Osteoblast (primary cell): ENCODE data around the gene REG1A. TPM values are rescaled to one million over a fixed set of nuclear protein-coding genes. Genes with fewer than 3 reads are reported as not detected.

Experiments
- DNase-seq: peaks from one replicate; pipeline ENCODE4 v3.0.0; 2011; ENCODE audit warnings: low spot score, mixed read lengths; ENCODE audit not compliant: insufficient read length; ENCODE audit errors: missing footprints
- H2AFZ ChIP-seq: 2 replicates; pipeline ENCODE4 v1.6.0; 2011; ENCODE audit warnings: mild to moderate bottlenecking, low read length
- H3K27ac ChIP-seq: 2 replicates; pipeline ENCODE4 v1.5.1; 2011; ENCODE audit warnings: mild to moderate bottlenecking, low read depth, low read length, moderate library complexity
- H3K27me3 ChIP-seq: 2 replicates; pipeline ENCODE4 v1.6.0; 2012; ENCODE audit warnings: mild to moderate bottlenecking, control low read depth, inconsistent platforms, low read length, moderate library complexity; ENCODE audit not compliant: insufficient read depth
- H3K36me3 ChIP-seq: 2 replicates; pipeline ENCODE4 v1.5.1; 2011; ENCODE audit warnings: mild to moderate bottlenecking, low read length, control low read depth, moderate library complexity; ENCODE audit not compliant: insufficient read depth
- H3K4me1 ChIP-seq: 2 replicates; pipeline ENCODE4 v1.5.1; 2011; ENCODE audit warnings: mild to moderate bottlenecking, low read length, control low read depth, moderate library complexity; ENCODE audit not compliant: insufficient read depth
- H3K4me2 ChIP-seq: 2 replicates; pipeline ENCODE4 v1.6.0; 2011; ENCODE audit warnings: mild to moderate bottlenecking, low read length; ENCODE audit not compliant: insufficient read depth
- H3K4me3 ChIP-seq: fragments of 200-600 bp; sonication (generic); 3 replicates; pipeline ENCODE4 v1.5.1; 2012; ENCODE audit warnings: mild to moderate bottlenecking, low read length, inconsistent platforms; ENCODE audit not compliant: insufficient read depth
- H3K79me2 ChIP-seq: 2 replicates; pipeline ENCODE4 v1.6.0; 2012; ENCODE audit warnings: mild to moderate bottlenecking, low read length, control low read depth, inconsistent platforms; ENCODE audit not compliant: insufficient read depth
- H3K9me3 ChIP-seq: 2 replicates; pipeline ENCODE4 v1.5.1; 2011; ENCODE audit warnings: low read depth, low read length, control low read depth
- H4K20me1 ChIP-seq: 2 replicates; pipeline ENCODE4 v1.6.0; 2012; ENCODE audit warnings: mild to moderate bottlenecking, low read length, control low read depth; ENCODE audit not compliant: insufficient read depth
- total RNA-seq: library from RNA; depleted of rRNA; stranded (reverse); fragments of >200 nt; gene quantifications from 2 replicates; pipeline ENCODE4 v1.2.3, GENCODE V29; 2012
- TF ChIP-seq, protein P1 (sequence below): IDR thresholded peaks from 2 replicates; pipeline ENCODE4 v1.5.1; 2011; ENCODE audit warnings: mild to moderate bottlenecking, low read depth, low read length, moderate library complexity; ENCODE audit errors: extremely low read depth

REG1A gene
- total RNA-seq, 1 donor: not detected

- no peak overlapping the region for H3K27ac ChIP-seq
- H3K4me1 ChIP-seq: no peaks in the 10 kb centered on the region
- H2AFZ ChIP-seq: no peak overlapping the region
- H4K20me1 ChIP-seq: no peaks in the 10 kb centered on the region
- H3K27me3 ChIP-seq: no peaks in the 10 kb centered on the region
- no peak for DNase-seq
- H3K9me3 ChIP-seq: peaks cover 4% of the 10 kb centered on the region
- no peaks in the 10 kb centered on the region for H3K36me3 ChIP-seq
- TF ChIP-seq, protein P1, sequence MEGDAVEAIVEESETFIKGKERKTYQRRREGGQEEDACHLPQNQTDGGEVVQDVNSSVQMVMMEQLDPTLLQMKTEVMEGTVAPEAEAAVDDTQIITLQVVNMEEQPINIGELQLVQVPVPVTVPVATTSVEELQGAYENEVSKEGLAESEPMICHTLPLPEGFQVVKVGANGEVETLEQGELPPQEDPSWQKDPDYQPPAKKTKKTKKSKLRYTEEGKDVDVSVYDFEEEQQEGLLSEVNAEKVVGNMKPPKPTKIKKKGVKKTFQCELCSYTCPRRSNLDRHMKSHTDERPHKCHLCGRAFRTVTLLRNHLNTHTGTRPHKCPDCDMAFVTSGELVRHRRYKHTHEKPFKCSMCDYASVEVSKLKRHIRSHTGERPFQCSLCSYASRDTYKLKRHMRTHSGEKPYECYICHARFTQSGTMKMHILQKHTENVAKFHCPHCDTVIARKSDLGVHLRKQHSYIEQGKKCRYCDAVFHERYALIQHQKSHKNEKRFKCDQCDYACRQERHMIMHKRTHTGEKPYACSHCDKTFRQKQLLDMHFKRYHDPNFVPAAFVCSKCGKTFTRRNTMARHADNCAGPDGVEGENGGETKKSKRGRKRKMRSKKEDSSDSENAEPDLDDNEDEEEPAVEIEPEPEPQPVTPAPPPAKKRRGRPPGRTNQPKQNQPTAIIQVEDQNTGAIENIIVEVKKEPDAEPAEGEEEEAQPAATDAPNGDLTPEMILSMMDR: no peak
- no peak overlapping the region for H3K4me2 ChIP-seq
- no peak overlapping the region for H3K4me3 ChIP-seq
- H3K79me2 ChIP-seq: no peaks in the 10 kb centered on the region
Observed at GRCh38 chr2:79090693-79091092, 29.6 kb upstream of the REG1A start.

DNA sequence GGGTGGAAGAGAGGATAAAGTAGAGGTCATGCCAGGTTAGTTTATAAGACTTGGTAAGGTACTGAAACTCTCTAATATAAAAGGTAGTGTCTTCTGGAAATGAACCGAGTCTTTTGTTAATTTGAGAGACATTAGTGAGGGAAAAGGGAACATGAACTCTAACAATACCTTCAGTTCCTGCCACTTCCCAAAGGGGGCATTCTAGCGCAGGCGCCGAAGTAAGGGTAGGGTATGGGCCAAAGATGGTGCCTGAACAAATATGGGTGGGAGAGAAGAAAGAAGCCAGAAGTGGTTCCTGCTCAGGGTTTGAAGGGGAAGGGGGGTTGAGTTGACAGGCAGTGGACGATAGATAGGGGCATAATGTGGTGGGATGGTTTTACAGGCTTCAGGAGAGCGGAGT, 22.4 kb upstream of the REG1A start:
- Histone ChIP-seq H3K9me3 (no peaks in the 10 kb centered on the region), H2AFZ (no peak overlapping the region), H3K79me2 (no peaks in the 10 kb centered on the region), H3K4me3 (no peak overlapping the region), H3K4me1 (no peaks in the 10 kb centered on the region), H3K27me3 (no peaks in the 10 kb centered on the region), H3K4me2 (no peak overlapping the region), H3K27ac (no peak overlapping the region), H4K20me1 (no peaks in the 10 kb centered on the region), H3K36me3 (no peaks in the 10 kb centered on the region)
- DNase-seq: no peak
- TF ChIP-seq, protein P1: no peak

GRCh38 chr2:79099140-79099686, 21.1 kb upstream of the REG1A start:
- no peak overlapping the region for H3K27ac ChIP-seq
- peaks cover 3% of the 10 kb centered on the region for H3K9me3 ChIP-seq
- no peak overlapping the region for H3K4me3 ChIP-seq
- TF ChIP-seq, protein P1: no peak
- H3K79me2 ChIP-seq: no peaks in the 10 kb centered on the region
- H3K27me3 ChIP-seq: no peaks in the 10 kb centered on the region
- no peaks in the 10 kb centered on the region for H3K36me3 ChIP-seq
- H4K20me1 ChIP-seq: no peaks in the 10 kb centered on the region
- DNase-seq: no peak
- H2AFZ ChIP-seq: no peak overlapping the region
- H3K4me2 ChIP-seq: no peak overlapping the region
- no peaks in the 10 kb centered on the region for H3K4me1 ChIP-seq

DNA sequence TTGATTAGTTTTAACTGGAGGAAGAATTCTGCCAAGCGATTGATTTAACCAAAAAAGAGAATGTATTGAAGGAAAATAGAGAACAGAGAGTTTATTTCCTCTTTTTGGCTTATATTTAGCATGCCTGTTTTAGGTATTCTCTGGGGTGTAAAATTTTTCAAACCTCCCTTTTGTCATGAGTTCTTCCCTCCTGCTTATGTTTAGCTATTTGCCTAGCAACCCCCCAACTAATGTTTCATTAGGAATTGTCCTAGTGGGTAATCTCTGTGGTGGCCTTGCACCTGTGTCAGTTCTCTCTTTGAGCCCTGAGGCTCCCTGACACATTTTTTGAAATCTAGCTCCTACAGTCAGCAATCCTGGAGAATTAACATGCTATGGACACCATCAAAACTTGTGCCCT, 20.0 kb upstream of the REG1A start:
- Histone ChIP-seq H3K4me2 (no peak overlapping the region), H3K4me1 (no peaks in the 10 kb centered on the region), H3K79me2 (no peaks in the 10 kb centered on the region), H3K4me3 (no peak overlapping the region), H3K9me3 (peaks cover 3% of the 10 kb centered on the region), H2AFZ (no peak overlapping the region), H3K27ac (no peak overlapping the region), H3K36me3 (no peaks in the 10 kb centered on the region), H4K20me1 (no peaks in the 10 kb centered on the region), H3K27me3 (no peaks in the 10 kb centered on the region)
- TF ChIP-seq, protein P1: no peak
- no peak for DNase-seq
